PFSK-1 (cell line): ENCODE measurements around the gene IL10RA.

Experiments used
- REST ChIP-seq, 2 experiments: IDR thresholded peaks; 2 replicates each; pipeline versions ENCODE4 v1.6.1 to v1.8.0; 2011 to 2012; ENCODE audit warnings: low read depth in 2 of 2, low read length in 2 of 2, control low read depth in 1 of 2, inconsistent platforms in 1 of 2, mild to moderate bottlenecking in 1 of 2, moderate library complexity in 1 of 2; ENCODE audit not compliant: insufficient read depth in 1 of 2
- SIN3A ChIP-seq: IDR thresholded peaks from 2 replicates; pipeline ENCODE4 v1.6.1; 2012; ENCODE audit warnings: mild to moderate bottlenecking, low read length, moderate library complexity, borderline replicate concordance; ENCODE audit not compliant: insufficient read depth

GRCh38 chr11:118018401-118018800 is 32.2 kb downstream of the IL10RA start:
- no peak for TF ChIP-seq SIN3A
- no peak for TF ChIP-seq REST (IDR thresholded peaks at IDR 0.05; ENCODE audit: insufficient read depth in 1 of 2, low read depth in 2 of 2, low read length in 2 of 2)
